ENCODE data around the gene PSMD10. TPM values are rescaled to one million over a fixed set of nuclear protein-coding genes. Genes with fewer than 3 reads are reported as not detected.

PSMD10 gene
- total RNA-seq, 6 donors from 2014 or later, result 9.4 to 42.3 (median 35.4) TPM

DNA sequence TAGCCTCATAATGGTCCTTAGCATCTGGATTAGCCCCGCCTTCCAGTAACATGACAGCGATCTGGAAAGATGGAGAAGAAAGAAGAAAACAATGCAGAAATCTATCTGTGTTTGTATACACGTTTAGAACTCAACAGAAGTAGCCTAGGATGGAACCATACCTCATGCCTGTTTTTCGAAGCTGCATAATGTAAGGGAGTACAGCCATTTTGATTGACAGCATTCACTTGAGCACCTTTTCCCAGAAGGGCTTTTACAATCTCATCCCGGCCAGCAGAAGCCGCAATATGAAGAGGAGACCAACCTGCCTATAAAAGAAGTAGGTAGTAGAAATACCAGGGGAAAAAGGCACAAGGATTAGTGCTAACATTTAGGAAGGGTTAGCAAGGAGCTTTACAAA, 3.5 kb downstream of the PSMD10 start:
- WGBS, 2 donors, result 82 to 97% methylated on average over 6 of the region's 6 CpGs
- no peaks in the 10 kb centered on the region for H3K9me3 ChIP-seq
- DNase-seq (no peak), ATAC-seq (ENCODE audit: low FRiP score in 2 of 2) (no peak)
- no peaks in the 10 kb centered on the region for H3K27me3 ChIP-seq
- no peak overlapping the region for H3K4me3 ChIP-seq
- TF ChIP-seq, protein P1, sequence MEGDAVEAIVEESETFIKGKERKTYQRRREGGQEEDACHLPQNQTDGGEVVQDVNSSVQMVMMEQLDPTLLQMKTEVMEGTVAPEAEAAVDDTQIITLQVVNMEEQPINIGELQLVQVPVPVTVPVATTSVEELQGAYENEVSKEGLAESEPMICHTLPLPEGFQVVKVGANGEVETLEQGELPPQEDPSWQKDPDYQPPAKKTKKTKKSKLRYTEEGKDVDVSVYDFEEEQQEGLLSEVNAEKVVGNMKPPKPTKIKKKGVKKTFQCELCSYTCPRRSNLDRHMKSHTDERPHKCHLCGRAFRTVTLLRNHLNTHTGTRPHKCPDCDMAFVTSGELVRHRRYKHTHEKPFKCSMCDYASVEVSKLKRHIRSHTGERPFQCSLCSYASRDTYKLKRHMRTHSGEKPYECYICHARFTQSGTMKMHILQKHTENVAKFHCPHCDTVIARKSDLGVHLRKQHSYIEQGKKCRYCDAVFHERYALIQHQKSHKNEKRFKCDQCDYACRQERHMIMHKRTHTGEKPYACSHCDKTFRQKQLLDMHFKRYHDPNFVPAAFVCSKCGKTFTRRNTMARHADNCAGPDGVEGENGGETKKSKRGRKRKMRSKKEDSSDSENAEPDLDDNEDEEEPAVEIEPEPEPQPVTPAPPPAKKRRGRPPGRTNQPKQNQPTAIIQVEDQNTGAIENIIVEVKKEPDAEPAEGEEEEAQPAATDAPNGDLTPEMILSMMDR (IDR thresholded peaks at IDR 0.05), result no peak
- TF ChIP-seq POLR2AphosphoS5 (IDR thresholded peaks at IDR 0.05) (no peak), EP300 (IDR thresholded peaks at IDR 0.05) (no peak), POLR2A (IDR thresholded peaks at IDR 0.05) (no peak)
- H3K4me1 ChIP-seq, result peaks cover 0 to 9% (median 0%) of the 10 kb centered on the region in 4 donors
- peaks cover 0 to 29% (median 4%) of the 10 kb centered on the region in 4 donors for H3K36me3 ChIP-seq
- H3K27ac ChIP-seq, result no peak overlapping the region

DNA sequence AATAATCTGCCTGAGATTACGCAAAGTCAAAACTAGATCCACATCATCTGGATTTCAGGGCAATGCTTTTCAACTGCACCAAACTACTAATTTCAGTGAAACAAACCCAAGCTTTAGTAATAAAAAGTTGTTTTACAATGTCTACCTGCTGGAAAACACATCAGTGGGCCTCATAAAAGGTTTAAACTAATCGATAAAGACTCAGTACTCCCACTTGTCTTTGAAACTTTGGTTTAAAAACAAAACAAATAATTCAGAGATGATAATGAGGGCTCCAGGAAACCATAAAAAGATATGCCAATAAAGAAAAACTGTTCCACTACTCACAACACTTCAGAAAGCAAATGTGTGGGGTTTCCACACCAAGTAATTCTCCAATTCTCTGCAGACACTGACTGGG, 10.2 kb downstream of the PSMD10 start:
- Histone ChIP-seq H3K4me1 (no peaks in the 10 kb centered on the region), H3K4me3 (no peak overlapping the region), H3K27me3 (no peaks in the 10 kb centered on the region), H3K27ac (no peak overlapping the region), H3K36me3 (peaks cover 0 to 13% (median 4%) of the 10 kb centered on the region in 4 donors), H3K9me3 (no peaks in the 10 kb centered on the region)
- WGBS, 2 donors, result 88 to 100% methylated on average over 2 of the region's 2 CpGs
- ATAC-seq (ENCODE audit: low FRiP score in 2 of 2) (no peak), DNase-seq (no peak)
- no peak for TF ChIP-seq POLR2AphosphoS5 (IDR thresholded peaks at IDR 0.05)
- TF ChIP-seq EP300 (IDR thresholded peaks at IDR 0.05), result no peak
- TF ChIP-seq, protein P1 (IDR thresholded peaks at IDR 0.05), result no peak
- no peak for TF ChIP-seq POLR2A (IDR thresholded peaks at IDR 0.05)

DNA sequence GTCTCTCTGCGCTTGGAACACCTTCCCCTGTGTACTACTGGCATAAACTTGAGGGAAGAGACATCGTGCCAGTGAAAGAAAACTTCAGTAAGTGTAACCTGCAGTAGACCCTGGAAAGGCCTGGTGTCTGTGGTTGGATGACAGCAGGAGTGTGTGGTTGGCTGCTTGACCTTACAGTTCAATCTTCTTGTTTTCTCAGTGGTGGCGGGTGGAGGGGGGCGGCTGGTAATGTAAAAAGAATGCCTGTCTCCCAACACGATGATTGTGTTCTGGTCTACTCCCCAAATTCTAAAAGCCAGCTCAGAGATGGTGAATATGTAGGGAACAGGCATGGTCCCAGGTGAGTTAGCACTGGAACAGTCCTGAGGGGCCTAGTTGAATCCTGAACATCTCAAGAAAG, 18.6 kb downstream of the PSMD10 start:
- no peaks in the 10 kb centered on the region for H3K4me1 ChIP-seq
- 50 to 74% methylated on average over 2 to 5 of the region's 5 CpGs for WGBS, 2 donors
- H3K27ac ChIP-seq, result no peak overlapping the region
- no peaks in the 10 kb centered on the region for H3K36me3 ChIP-seq
- no peaks in the 10 kb centered on the region for H3K9me3 ChIP-seq
- no peak overlapping the region for H3K4me3 ChIP-seq
- TF ChIP-seq POLR2AphosphoS5 (IDR thresholded peaks at IDR 0.05), result no peak
- TF ChIP-seq EP300 (IDR thresholded peaks at IDR 0.05), result no peak
- TF ChIP-seq, protein P1 (IDR thresholded peaks at IDR 0.05), result no peak
- no peak for TF ChIP-seq POLR2A (IDR thresholded peaks at IDR 0.05)
- no peak for DNase-seq
- no peaks in the 10 kb centered on the region for H3K27me3 ChIP-seq
- no peak for ATAC-seq (ENCODE audit: low FRiP score in 2 of 2)

DNA sequence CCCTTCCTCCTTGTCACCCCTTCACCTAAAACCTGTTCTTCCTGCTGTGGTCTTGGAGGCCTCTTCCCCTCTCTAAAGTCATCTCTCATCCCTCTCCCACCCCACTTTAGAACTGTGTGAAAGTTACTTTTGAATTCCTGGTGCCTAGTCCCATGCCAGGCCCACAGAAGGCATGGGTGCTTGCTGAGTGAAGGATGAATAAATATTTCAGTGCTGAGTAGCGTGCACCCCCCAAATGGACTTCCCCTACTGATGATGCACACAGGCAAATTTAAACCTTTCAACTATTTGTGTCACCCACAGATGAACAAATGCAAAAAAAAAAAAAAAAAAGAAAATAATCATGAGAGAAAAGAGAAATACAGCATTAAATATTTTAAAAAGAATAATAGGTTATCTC, 19.8 kb downstream of the PSMD10 start:
- H3K4me1 ChIP-seq, result no peaks in the 10 kb centered on the region
- no peak overlapping the region for H3K27ac ChIP-seq
- 94 to 100% methylated on average over 1 of the region's 1 CpG for WGBS, 2 donors
- TF ChIP-seq POLR2A (IDR thresholded peaks at IDR 0.05) (no peak), EP300 (IDR thresholded peaks at IDR 0.05) (no peak)
- ATAC-seq (ENCODE audit: low FRiP score in 2 of 2) (no peak), DNase-seq (no peak)
- no peak overlapping the region for H3K4me3 ChIP-seq
- no peaks in the 10 kb centered on the region for H3K36me3 ChIP-seq
- H3K9me3 ChIP-seq, result no peaks in the 10 kb centered on the region
- H3K27me3 ChIP-seq, result no peaks in the 10 kb centered on the region

DNA sequence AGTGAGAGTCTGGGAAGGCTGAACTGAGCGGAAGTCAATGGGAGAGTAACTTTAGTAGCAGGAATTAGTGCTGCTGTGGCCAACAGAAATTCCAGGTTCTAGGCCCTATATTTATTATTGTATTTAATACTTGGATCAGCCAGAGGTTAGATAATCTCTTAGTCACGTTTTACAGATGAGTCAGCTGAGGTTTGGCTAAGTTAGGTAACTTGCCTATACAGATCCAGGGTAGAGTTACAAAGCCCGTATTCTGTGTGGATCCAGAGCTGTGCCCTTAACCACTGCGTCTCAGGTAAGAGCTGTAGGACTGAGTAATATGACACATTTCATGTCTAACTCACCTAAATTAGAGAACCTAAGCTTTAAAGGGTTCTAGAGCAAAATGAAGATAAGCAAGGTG, 20.5 kb downstream of the PSMD10 start:
- Histone ChIP-seq H3K36me3 (no peaks in the 10 kb centered on the region), H3K4me1 (no peaks in the 10 kb centered on the region), H3K4me3 (no peak overlapping the region), H3K27me3 (no peaks in the 10 kb centered on the region), H3K9me3 (no peaks in the 10 kb centered on the region), H3K27ac (no peak overlapping the region)
- DNase-seq (no peak), ATAC-seq (ENCODE audit: low FRiP score in 2 of 2) (no peak)
- 56 to 69% methylated on average over 3 to 4 of the region's 4 CpGs for WGBS, 2 donors
- TF ChIP-seq, protein P1 (IDR thresholded peaks at IDR 0.05), result no peak
- TF ChIP-seq EP300 (IDR thresholded peaks at IDR 0.05) (no peak), POLR2AphosphoS5 (IDR thresholded peaks at IDR 0.05) (no peak), POLR2A (IDR thresholded peaks at IDR 0.05) (no peak)

All from upper lobe of left lung (tissue), 6 donors.